GM19023 (cell line): Measurements from ENCODE around the gene LIPC.

Experiments used
- ATAC-seq: cut with Tn5 transposase; IDR thresholded peaks from one replicate; pipeline ENCODE4 v1.9.1; 2021; ENCODE audit warnings: mild to moderate bottlenecking, moderate library complexity; ENCODE audit not compliant: unreplicated experiment

Gene LIPC

GRCh38 chr15:58453931-58454793 lies 22.4 kb downstream of the LIPC start:
- no peak for ATAC-seq

GRCh38 chr15:58454950-58455401 lies 23.2 kb downstream of the LIPC start:
- no peak for ATAC-seq

- ATAC-seq: peak; percentile 40
Observed at GRCh38 chr15:58457466-58457965, 25.7 kb downstream of the LIPC start.

GRCh38 chr15:58458076-58458475 lies 26.3 kb downstream of the LIPC start:
- ATAC-seq: no peak

GRCh38 chr15:58459045-58459444 lies 27.3 kb downstream of the LIPC start:
- ATAC-seq: no peak

GRCh38 chr15:58459560-58459959 lies 27.8 kb downstream of the LIPC start:
- ATAC-seq: no peak

GRCh38 chr15:58460116-58460790 lies 28.5 kb downstream of the LIPC start:
- no peak for ATAC-seq

- ATAC-seq: no peak
Observed at GRCh38 chr15:58460872-58461271, 29.1 kb downstream of the LIPC start.

- ATAC-seq: no peak
Observed at GRCh38 chr15:58462547-58462946, 30.8 kb downstream of the LIPC start.

GRCh38 chr15:58462973-58463663 lies 31.3 kb downstream of the LIPC start:
- ATAC-seq: no peak

- no peak for ATAC-seq
Observed at GRCh38 chr15:58463815-58464650, 32.2 kb downstream of the LIPC start.

- no peak for ATAC-seq
Observed at GRCh38 chr15:58465070-58465469, 33.3 kb downstream of the LIPC start.

GRCh38 chr15:58465866-58466517 lies 34.2 kb downstream of the LIPC start:
- ATAC-seq: no peak

- no peak for ATAC-seq
Observed at GRCh38 chr15:58466566-58466965, 34.8 kb downstream of the LIPC start.

GRCh38 chr15:58467121-58467721 lies 35.4 kb downstream of the LIPC start:
- no peak for ATAC-seq

- ATAC-seq: no peak
Observed at GRCh38 chr15:58467722-58468423, 36.1 kb downstream of the LIPC start.

- ATAC-seq: no peak
Observed at GRCh38 chr15:58469432-58470353, 37.9 kb downstream of the LIPC start.

GRCh38 chr15:58471348-58471747 lies 39.6 kb downstream of the LIPC start:
- no peak for ATAC-seq
